Suppressor macrophage treated with lipopolysaccharide for 1 hour (primary cell): ENCODE measurements around the gene CT55.
"Not testable (repeated sequence)": the region's sequence is repeated elsewhere in the genome, so short reads cannot be mapped to it uniquely, and the experiment has no call there.

Experiments used
- DNase-seq, 3 donors: peaks; one replicate each; pipeline ENCODE4 v3.0.0-alpha.2; 2020 to 2022

CT55 gene, protein sequence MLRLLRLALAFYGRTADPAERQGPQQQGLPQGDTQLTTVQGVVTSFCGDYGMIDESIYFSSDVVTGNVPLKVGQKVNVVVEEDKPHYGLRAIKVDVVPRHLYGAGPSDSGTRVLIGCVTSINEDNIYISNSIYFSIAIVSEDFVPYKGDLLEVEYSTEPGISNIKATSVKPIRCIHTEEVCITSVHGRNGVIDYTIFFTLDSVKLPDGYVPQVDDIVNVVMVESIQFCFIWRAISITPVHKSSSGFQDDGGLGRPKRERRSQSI

DNA sequence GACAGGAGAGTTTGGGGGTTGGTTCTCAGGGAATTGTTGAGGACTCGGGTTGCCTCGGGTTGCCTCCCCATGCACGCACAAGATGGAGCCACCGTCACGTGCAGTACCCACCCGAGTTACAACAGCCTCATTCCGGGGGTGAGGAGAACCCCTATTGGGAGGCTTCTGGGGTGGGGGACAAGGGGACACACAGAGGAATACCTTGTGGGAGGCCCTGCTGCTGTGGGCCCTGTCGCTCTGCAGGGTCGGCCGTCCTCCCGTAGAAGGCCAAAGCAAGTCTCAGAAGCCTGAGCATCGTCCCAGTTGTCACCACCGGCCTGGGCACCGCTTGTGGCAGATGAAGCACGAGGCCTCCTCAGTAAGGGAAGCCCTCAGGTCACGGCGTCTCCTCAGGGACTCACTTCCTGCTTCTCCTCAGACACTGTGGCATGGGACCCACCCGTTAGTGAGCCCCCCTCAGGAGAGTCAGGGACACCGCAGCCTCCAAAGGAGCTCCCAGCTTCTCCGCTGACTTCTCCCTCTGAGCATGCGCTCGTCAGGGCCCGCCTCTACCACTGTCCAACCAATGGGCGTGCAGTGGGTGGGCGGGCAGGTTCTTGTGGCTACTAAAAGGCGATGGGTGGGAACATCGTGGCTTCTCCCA lies at the start of gene CT55:
Gene CT55, minus strand, starts transcription at position 522 of the 643 bp plus-strand sequence. Its CDS starts 227 bp downstream, at position 295.
- no peak for DNase-seq

DNA sequence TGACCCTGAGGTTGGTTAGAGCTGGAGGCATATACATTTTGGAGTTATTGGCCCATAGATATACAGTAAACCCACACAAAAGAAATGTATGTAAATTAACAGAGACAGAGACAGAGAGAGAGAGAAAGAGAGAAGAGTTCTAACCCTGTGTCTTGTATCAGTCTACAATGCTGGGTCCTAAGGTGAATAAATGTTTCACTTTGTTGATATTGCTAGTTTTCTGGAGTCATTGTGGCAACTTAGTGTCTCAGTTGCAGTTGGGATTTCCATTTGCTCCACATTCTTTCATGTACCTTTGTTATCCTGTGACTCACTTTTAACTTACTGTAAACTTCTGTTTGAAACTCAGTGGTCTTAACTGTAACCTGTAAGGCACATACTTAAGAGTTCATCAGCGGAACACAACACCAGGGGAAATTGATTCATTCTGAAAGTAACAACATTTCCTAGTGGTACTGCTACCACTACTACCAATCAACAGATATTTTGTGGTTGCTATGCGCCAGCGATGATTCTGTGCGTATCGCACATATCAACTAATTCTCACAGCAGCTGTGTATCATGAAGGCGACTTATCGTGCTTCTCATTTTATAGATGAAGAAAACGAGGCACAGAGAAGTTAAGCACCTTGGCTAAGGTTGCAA lies 42.1 kb upstream of the CT55 start:
- DNase-seq = no peak

DNA sequence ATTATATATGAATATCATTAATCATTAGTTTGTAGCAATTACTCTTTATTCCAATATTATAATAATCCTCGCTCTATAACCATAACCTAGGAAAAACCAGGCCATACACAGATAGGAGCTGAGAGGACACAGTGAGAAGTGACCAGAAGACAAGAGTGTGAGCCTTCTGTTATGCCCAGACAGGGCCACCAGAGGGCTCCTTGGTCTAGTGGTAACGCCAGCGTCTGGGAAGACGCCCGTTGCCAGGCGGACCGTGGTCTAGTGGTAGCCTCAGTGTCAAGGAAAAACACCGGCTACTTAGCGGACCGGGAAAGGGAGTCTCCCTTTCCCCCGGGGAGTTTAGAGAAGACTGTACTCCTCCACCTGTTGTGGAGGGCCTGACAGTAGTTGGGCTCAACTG lies 35.2 kb upstream of the CT55 start:
- peak in 1 of 3 donors; percentile 0 for DNase-seq

DNA sequence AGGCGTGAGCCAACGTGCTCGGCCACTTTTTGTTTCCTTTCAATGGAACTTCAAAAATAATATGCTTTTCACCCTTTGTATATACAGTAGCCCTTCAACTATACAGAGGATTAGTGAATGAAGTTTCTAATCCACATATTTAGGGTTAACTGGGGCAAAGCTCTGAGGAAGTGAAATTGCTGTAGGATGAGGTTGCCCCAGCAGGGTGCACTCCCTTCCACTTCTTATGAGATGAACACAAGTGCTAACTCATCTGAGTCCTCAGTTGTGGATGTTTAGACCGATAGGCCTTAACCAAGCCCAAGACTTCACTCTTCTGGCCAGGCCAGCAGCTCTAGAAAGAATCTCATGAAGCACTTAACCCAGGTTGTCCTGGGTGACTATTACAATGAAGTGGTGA lies 29.1 kb upstream of the CT55 start:
- DNase-seq = peak in 2 of 3 donors; percentile 4

DNA sequence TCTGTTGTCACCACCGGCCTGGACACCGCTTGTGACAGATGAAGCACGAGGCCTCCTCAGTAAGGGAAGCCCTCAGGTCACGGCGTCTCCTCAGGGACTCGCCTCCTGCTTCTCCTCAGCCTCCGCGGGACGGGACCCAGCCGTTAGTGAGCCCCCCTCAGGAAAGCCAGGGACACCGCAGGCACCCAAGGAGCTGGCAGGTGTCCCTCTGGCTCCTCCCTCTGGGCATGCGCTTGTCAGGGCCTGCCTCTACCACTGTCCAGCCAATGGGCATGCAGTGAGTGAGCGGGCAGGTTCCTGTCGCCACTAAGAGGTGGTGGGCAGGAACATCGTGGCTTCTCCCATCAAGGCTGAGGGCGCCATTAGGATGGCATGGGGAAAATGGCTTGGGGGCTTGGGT lies 23.5 kb upstream of the CT55 start:
- DNase-seq = no peak

DNA sequence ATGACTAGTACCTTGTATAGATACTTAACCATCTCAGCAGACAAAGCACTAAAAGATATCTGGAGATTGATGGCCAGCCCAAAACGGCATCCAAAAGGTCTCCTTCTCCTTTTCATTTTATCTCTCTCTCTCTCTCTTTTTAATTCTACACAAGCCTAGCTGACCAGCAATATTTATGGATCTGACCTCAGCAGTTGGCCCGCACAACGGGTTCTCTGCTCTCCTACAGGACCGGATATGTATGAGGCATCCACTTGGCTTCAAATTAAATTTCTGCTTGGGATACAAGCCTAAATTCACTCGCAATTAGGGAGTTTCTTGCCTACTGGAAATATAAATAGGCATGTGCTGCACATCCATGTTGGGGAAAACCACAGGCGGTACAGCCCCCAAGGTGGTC lies 22.5 kb upstream of the CT55 start:
- no peak for DNase-seq

DNA sequence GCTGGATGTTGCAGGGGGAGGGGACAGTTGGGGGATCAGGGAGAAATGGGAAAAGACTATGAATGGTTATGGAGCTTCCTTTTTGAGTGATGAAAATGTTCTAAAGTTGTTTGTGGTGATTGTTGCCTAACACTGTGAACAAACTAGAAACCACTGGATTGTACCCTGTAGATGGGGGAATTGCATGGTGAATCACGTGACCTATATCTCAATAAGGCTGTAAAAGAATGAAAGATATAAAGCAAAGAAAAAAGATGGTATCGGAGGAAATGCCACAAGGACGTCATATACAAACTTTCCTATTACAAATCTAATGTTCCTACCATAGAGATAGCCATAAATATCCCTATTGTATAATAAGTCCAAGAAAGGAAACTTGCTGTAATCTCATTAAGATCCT lies 20.6 kb upstream of the CT55 start:
- no peak for DNase-seq

DNA sequence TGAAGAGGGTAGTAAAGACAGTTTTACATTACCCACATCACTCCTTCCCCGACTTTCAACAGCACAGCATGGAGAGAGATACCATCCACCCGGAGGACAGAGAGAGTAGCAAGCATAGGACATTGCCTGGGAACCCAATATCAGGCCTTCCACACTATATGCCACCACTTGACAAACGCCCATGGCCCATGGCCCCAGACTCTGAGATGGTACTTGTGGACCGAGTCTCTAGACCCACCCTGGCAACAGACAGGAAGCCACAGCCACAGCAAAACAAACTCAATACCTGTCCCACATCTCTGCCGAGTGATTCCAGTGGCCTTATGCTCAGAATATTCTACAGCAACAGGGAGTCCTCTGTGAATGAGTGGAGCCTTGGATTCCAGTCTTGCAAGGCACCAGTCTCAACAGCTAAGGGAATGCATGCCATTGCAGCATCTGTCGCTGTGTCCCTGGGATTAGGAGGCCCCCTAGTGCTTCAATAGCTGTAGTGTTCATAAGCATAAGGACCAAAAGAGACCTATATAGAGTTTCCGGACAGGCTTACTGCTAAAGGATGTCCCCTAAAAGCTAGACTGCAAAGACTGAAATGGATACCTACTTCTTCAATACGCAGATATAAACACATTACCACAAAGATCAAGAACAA lies 14.7 kb upstream of the CT55 start:
- peak; percentile 55 to 60 (median 58) for DNase-seq

DNA sequence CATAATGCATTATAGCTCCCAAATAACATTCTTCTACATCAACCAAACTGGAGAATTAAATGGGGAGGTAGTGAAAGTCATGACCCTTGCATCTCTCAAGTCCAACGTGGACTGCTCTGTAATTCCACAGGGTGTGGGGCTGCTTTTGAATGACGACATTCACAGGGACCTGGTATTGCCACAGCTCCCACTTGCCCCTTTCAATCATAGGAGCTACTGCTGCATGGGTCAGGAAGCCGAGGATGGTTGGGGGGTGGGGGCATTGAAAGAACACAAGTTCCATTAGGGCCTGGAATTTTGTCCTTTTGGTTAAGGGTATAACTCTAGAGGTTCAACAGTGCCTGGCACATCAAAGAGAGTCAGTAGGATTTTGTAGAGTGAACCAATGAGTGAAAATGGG lies 7.4 kb upstream of the CT55 start:
- DNase-seq = no peak

DNA sequence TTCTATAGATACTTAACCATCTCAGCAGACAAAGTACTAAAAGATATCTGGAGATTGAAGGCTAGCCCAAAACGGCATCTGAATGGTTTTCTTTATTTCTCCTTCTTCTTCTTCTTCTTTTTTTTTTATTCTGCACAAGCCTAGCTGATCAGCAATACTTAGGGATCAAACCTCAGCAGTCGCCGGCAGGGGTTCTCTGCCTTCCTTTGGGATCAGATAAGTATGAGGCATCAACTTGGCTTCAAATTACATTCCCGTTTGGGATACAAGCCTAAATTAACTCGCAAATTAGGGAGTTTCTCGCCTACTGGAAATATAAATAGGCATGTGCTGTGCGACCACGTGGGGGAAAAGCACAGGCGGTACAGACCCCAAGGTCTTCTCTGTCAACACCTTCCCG lies 730 bp downstream of the CT55 start:
- no peak for DNase-seq

DNA sequence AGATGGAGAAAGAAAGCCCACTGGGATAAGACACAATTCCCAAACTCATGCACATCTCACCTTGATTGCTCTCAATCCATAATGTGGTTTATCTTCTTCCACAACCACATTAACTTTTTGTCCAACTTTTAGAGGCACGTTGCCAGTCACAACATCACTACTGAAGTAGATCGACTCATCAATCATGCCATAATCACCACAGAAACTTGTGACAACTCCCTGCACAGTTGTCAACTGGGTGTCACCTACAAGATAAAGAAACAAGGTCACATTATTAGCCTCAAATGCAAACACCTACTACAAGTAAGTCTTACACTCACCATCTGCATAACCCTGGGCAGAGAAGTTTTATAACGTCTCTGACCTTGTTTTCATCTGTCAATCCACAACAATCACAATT lies 1.7 kb downstream of the CT55 start:
- DNase-seq = not testable (repeated sequence)

DNA sequence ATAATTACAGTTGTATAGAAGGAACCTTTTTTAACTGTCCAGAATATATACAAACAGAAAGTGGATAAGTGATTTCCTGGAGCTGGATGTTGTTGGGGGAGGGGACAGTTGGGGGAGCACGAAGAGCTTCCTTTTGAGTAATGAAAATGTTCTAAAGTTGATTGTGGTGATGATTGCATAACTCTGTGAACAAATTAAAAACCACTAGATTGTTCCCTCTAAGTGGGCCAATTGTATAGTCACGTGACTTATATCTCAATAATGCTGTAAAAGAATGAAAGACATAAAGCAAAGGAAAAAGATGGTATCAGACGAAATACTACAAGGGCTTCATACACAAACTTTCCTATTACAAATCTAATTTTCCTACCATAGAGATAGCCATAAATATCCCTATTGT lies 2.7 kb downstream of the CT55 start:
- no peak for DNase-seq

DNA sequence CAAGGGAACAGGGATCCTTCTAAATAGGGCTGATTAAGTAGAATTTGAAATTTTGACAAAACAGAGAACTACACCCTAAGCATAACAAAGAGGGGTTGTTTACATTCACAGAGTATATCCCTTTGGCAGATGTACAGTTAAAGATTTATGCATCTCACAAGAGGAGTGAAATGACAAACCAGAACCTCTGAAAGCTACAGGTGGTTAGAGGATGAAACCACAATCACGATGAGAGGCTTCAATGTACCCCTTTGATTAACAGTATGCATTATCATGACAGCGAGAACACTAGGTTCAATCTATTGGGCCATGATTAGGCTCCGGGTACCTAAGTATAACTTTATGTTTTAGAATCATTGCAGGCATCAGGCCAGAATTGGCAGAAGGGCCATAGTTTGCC lies 16.5 kb downstream of the CT55 start:
- not testable (repeated sequence) for DNase-seq

DNA sequence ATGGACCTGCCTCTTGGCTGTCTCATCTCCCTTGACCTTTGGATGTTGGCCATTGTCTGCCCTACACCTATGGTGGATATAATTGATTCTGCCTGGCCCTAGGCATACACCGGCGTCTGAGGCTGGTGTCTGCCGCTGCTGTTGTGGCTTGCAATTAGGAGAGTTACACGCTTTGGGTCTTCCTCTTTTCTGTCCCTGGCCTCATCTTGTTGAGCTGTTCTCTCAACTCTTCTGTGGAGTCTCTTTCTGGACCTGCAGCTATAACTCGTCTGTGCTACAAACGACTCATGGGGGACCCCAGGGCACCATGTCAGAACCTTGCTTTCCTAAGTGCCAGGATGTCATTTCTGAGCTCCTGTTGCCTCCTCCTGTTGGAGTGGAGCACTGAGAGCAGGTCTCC lies 45.1 kb downstream of the CT55 start:
- not testable (repeated sequence) for DNase-seq

DNA sequence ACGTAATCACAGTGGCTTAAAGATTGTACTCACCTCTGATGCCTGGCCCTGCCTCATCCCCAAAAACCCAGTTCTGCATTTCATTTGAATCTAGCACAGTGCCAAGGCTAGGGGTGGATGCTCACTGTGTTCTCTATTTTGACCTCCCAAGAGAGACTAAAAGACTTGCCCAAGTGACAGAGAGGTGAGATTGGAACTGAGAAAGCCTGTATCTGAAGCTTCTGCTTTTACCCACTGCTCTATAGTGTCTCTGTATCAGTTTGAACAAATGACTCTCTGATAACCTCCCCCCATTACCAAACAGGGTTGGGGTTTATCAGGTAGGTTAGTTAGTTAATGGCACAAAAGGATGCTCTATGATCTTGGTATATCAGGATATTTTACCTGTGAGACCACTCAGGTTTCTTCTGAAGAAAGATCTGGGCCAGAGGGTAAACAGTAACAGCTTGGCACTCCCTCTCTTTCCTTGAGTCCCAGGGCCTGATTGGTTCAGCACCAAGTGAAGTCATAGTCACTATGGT lies 51.1 kb downstream of the CT55 start, which contains the start of gene ETDB:
Gene ETDB, minus strand, starts transcription at position 471 of the 521 bp plus-strand sequence. CDS start 1,265 bp downstream, outside the sequence.
- DNase-seq = not testable (repeated sequence)

DNA sequence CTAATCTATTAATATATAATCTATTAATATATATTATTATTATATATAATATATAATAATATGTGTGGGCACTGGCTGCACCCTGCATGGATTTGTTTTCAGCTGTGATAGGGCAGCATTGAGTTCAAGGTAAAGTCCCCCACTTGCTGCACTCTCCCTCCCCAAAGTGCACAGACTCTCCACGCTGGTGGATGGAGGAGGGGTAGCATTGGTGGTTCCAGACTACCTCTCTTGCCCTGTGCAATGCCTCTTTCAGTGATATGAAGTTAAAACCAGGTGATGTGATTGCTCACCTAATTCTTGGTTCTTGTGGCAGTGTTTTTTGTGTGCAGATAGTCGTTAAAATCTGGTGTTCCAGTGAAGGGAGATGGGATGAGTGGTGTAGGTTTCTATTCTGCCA lies 55.1 kb downstream of the CT55 start:
- DNase-seq = not testable (repeated sequence)

DNA sequence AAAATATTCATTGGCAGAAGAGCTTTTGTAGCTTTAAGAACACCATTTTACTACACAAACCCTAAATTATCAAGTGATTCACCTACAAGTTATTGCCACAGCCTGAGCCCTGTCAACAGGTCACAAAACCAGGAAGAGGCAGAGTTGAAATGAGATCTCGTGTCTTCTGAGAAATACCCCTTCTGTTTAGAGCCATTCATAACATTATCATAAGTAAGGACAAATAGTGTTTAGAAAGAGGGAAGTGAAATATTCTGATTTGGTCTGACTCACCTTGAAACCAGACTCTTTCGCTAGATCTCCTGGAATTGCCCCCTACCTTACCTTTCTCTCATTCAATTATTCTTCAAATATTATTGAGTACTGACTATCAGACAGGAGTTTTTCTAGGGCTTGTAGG lies 56.8 kb downstream of the CT55 start:
- no peak for DNase-seq

DNA sequence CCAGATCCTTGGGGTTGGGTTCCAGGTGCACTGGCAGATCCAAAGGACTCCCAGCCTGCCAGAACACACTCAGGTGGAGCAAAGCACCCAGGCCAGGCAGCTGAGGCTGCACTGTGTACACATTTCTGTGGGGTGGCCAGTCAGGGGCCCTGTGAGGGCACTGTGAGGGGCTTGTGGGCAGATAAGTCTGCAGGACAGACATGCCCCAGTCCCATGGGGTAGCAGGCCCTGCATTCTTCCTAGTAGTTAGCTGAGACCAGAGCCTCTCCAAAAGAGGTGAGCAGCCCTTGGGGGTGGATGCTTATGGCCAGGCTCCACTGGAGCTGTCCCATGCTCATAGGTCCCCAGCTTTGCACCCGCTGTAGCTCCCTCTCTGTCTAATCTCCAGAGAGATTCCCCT lies 58.5 kb downstream of the CT55 start:
- DNase-seq = no peak

DNA sequence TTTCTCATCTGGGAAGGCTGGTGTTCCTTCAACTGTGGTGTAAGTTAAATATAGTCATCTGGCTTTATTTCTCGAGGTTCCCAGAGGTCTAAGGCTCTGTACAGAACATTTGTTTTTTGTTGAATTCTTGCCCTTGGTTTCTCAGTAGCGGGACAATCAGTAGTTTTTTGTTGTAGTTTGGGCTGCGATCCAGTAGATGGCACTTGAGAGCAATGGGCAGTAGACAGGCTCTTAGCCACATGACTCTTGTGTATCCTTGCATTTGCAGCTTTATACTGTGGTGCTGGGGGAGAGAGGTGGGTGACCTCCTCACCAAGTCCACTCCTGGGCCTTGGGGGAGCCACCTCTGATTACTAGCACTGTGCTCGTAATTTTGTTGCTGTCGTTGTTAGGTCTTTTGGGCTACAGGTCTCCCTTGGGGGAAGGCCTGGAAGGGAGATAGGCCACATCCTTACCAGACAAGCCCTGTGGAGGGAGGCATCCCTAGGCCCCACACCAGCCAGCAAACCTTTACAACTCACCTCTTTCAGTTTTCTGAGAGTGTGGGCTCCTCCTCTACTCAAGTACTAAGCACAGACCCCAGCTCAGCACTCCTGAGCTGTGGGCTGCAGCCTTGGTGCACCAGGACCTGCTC lies 59.0 kb downstream of the CT55 start:
- DNase-seq = peak; percentile 42 to 61 (median 51)

DNA sequence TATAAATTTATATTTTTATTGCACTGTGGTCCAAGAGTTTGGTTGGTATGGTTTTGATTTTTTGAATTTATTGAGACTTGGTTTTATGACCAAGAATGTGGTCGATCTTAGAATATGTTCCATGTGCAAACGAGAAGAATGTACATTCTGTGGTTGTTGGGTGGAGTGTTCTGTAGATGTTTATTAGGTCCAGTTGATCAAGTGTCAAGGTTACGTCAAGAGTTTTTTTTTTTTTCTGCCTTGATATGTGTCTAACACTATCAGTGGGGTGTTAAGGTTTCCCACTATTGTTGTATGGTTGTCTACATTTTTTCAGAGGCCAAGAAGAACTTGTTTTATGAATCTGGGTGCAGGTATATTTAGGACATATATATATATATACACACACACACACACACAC lies 61.6 kb downstream of the CT55 start:
- DNase-seq = no peak
